Suprapubic skin (tissue), 4 donors: Measurements from ENCODE around the gene MTHFD2. TPM values are rescaled to one million over a fixed set of nuclear protein-coding genes. Genes with fewer than 3 reads are reported as not detected.
"Not testable (repeated sequence)": the region's sequence is repeated elsewhere in the genome, so short reads cannot be mapped to it uniquely, and the experiment has no call there.

Experiments used
- DNase-seq, 2 donors: peaks; one replicate each; pipeline ENCODE4 v3.0.0-alpha.2; 2019; ENCODE audit warnings: low spot score in 2 of 2
- H3K27ac ChIP-seq: fragments of 200-600 bp; sonication (generic); one replicate; pipeline ENCODE4 v1.5.1; 2019
- H3K27me3 ChIP-seq: fragments of 200-600 bp; sonication (generic); one replicate; pipeline ENCODE4 v1.5.1; 2019
- H3K36me3 ChIP-seq: fragments of 200-600 bp; sonication (generic); one replicate; pipeline ENCODE4 v1.5.1; 2019
- H3K4me1 ChIP-seq: fragments of 200-600 bp; sonication (generic); one replicate; pipeline ENCODE4 v1.5.1; 2019
- H3K4me3 ChIP-seq: fragments of 200-600 bp; sonication (generic); one replicate; pipeline ENCODE4 v1.5.1; 2019; ENCODE audit warnings: mild to moderate bottlenecking
- H3K9me3 ChIP-seq: fragments of 200-600 bp; sonication (generic); one replicate; pipeline ENCODE4 v1.5.1; 2019
- EP300 ChIP-seq: sonication (generic); formaldehyde crosslinking; IDR thresholded peaks from one replicate; pipeline ENCODE4 v1.6.1; 2017; ENCODE audit warnings: antibody characterized with exemption
- POLR2A ChIP-seq, 2 donors: fragments of 450-650 bp; IDR thresholded peaks; one replicate each; pipeline ENCODE4 v1.6.1; 2017; ENCODE audit warnings: antibody characterized with exemption in 2 of 2, mild to moderate bottlenecking in 2 of 2, moderate library complexity in 2 of 2
- POLR2AphosphoS5 ChIP-seq, 3 donors: sonication (generic); formaldehyde crosslinking; IDR thresholded peaks; one replicate each; pipeline ENCODE4 v1.6.1; 2017; ENCODE audit warnings: antibody characterized with exemption in 3 of 3
- WGBS: methylation state at CpG from one replicate; pipeline ENCODE4 v1.1.5; 2018; 5-methylcytosine and 5-hydroxymethylcytosine counted together
- total RNA-seq, 4 donors: library from RNA; depleted of rRNA; stranded (reverse); fragments of >200 nt; gene quantifications; one replicate each; pipeline ENCODE4 v1.1.0, GENCODE V29; 2016
- TF ChIP-seq, protein P1 (sequence below), 2 donors: fragments of 200-600 bp in 1 of 2; fragments of 450-650 bp in 1 of 2; sonication (generic) in 1 of 2; IDR thresholded peaks; one replicate each; pipeline ENCODE4 v1.5.1; 2016 to 2019; ENCODE audit warnings: antibody characterized with exemption in 2 of 2, mild to moderate bottlenecking in 1 of 2, moderate library complexity in 1 of 2

Gene MTHFD2
- total RNA-seq, 4 donors from 2014 or later, result 15.5 to 28.1 (median 17.5) TPM

- peaks cover 18% of the 10 kb centered on the region for H3K36me3 ChIP-seq
- WGBS, result 87% methylated on average over 3 of the region's 3 CpGs
- no peak overlapping the region for H3K4me3 ChIP-seq
- DNase-seq, result no peak
- H3K27ac ChIP-seq, result no peak overlapping the region
- H3K4me1 ChIP-seq, result peaks cover 40% of the 10 kb centered on the region
- H3K27me3 ChIP-seq, result no peaks in the 10 kb centered on the region
- no peaks in the 10 kb centered on the region for H3K9me3 ChIP-seq
- TF ChIP-seq, protein P1, sequence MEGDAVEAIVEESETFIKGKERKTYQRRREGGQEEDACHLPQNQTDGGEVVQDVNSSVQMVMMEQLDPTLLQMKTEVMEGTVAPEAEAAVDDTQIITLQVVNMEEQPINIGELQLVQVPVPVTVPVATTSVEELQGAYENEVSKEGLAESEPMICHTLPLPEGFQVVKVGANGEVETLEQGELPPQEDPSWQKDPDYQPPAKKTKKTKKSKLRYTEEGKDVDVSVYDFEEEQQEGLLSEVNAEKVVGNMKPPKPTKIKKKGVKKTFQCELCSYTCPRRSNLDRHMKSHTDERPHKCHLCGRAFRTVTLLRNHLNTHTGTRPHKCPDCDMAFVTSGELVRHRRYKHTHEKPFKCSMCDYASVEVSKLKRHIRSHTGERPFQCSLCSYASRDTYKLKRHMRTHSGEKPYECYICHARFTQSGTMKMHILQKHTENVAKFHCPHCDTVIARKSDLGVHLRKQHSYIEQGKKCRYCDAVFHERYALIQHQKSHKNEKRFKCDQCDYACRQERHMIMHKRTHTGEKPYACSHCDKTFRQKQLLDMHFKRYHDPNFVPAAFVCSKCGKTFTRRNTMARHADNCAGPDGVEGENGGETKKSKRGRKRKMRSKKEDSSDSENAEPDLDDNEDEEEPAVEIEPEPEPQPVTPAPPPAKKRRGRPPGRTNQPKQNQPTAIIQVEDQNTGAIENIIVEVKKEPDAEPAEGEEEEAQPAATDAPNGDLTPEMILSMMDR (IDR thresholded peaks at IDR 0.05), result no peak
- TF ChIP-seq POLR2AphosphoS5 (IDR thresholded peaks at IDR 0.05) (no peak), EP300 (no peak), POLR2A (IDR thresholded peaks at IDR 0.05) (no peak)
Measured at GRCh38 chr2:74204436-74204835, 6.0 kb downstream of the MTHFD2 start.

- H3K4me1 ChIP-seq, result peaks cover 35% of the 10 kb centered on the region
Measured at GRCh38 chr2:74205113-74205512, 6.7 kb downstream of the MTHFD2 start.

DNA sequence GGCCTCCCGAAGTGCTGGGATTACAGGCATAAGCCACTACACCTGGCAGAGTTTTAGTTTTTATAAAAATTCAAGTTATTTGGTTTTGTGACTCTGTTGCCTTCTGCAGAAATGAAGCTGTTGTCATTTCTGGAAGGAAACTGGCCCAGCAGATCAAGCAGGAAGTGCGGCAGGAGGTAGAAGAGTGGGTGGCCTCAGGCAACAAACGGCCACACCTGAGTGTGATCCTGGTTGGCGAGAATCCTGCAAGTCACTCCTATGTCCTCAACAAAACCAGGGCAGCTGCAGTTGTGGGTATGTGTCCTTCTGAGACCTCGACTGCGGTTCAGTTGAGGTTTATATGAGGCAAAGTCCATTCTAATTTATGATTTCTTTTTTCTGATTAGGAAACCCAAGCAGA, 7.2 kb downstream of the MTHFD2 start:
- Histone ChIP-seq H3K4me3 (no peak overlapping the region), H3K36me3 (peaks cover 23% of the 10 kb centered on the region), H3K27ac (no peak overlapping the region), H3K9me3 (no peaks in the 10 kb centered on the region), H3K4me1 (peaks cover 30% of the 10 kb centered on the region), H3K27me3 (no peaks in the 10 kb centered on the region)
- 40% methylated on average over 6 of the region's 6 CpGs for whole genome bisulfite sequencing
- no peak for DNase-seq
- TF ChIP-seq POLR2AphosphoS5 (IDR thresholded peaks at IDR 0.05) (no peak), POLR2A (IDR thresholded peaks at IDR 0.05) (no peak)

More at GRCh38 chr2:74205113-74205512, 6.7 kb downstream of the MTHFD2 start:
- no peak overlapping the region for H3K27ac ChIP-seq
- WGBS, result 97% methylated on average over 5 of the region's 5 CpGs
- no peak overlapping the region for H3K4me3 ChIP-seq
- peaks cover 22% of the 10 kb centered on the region for H3K36me3 ChIP-seq
- no peak for DNase-seq
- TF ChIP-seq EP300 (no peak), POLR2AphosphoS5 (IDR thresholded peaks at IDR 0.05) (no peak), POLR2A (IDR thresholded peaks at IDR 0.05) (no peak)
- TF ChIP-seq, protein P1 (IDR thresholded peaks at IDR 0.05), result no peak
- no peaks in the 10 kb centered on the region for H3K9me3 ChIP-seq
- no peaks in the 10 kb centered on the region for H3K27me3 ChIP-seq

DNA sequence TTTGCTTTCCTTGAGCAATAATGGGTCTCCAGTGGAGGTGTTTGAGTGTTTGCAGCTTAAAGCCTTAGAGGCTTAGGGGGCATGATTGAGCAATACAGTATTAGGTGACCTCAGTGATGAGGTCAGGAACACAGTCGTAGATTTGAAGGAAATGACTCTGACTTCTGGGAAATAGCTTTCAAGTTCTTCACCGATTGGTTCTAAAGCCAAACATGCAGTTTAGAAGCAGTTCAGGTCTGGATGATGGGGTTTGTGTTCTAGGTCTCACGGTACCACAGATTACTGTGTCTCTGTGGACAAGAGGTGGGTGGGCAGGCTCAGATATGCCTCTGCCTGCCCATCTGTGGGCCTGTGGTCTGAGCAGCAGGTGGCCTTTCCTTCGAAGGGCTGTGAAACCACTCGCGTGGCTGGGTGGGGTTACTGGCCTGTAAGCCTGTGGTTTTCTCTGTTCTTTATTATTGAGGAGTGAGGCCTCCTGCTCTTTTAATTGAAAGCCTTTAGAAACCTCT, 7.8 kb downstream of the MTHFD2 start:
- H3K4me3 ChIP-seq, result no peak overlapping the region
- H3K9me3 ChIP-seq, result no peaks in the 10 kb centered on the region
- no peaks in the 10 kb centered on the region for H3K27me3 ChIP-seq
- DNase-seq, result no peak
- H3K4me1 ChIP-seq, result peaks cover 30% of the 10 kb centered on the region
- WGBS, result 59% methylated on average over 6 of the region's 6 CpGs
- H3K27ac ChIP-seq, result no peak overlapping the region
- H3K36me3 ChIP-seq, result peaks cover 30% of the 10 kb centered on the region
- TF ChIP-seq POLR2AphosphoS5 (IDR thresholded peaks at IDR 0.05) (no peak), POLR2A (IDR thresholded peaks at IDR 0.05) (no peak), EP300 (no peak)
- TF ChIP-seq, protein P1 (IDR thresholded peaks at IDR 0.05), result no peak

DNA sequence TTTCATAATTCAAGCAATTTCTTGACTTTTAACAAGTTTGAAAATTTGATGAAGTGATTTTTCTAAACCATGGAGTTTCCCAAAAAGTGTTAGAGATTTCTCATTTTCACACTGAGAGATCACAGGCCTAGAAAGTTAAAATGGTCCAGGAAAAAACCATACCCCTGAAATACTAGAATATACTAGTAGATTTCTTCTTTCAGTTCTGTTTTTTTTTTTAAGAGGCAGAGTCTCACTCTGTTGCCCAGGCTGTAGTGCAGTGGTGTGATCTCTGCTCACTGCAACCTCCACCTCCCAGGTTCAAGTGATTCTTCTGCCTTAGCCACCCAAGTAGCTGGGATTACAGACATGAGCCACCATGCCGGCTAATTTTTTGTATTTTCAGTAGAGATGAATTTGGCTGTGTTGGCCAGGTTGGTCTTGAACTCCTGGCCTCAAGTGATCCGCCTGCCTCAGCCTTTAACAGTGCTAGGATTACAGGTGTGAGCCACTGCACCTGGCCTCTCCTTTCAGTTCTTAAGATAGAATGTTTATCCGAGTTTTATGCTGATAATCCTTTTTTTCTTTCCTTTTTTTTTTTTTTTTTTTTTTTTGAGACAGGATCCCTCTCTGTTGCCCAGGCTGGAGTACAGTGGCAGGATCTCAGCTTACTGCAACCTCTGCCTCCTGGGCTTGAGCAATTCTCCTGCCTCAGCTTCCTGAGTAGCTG, 14.4 kb downstream of the MTHFD2 start:
- peaks cover 60% of the 10 kb centered on the region for H3K36me3 ChIP-seq
- 83% methylated on average over 3 of the region's 3 CpGs for WGBS
- DNase-seq, result no peak

GRCh38 chr2:74215771-74216170, 17.4 kb downstream of the MTHFD2 start:
- 95% methylated on average over 6 of the region's 6 CpGs for WGBS
- not testable (repeated sequence) for H3K27ac ChIP-seq, H3K27me3 ChIP-seq, DNase-seq, H3K9me3 ChIP-seq, H3K4me3 ChIP-seq, H3K4me1 ChIP-seq
- peaks cover 39% of the 10 kb centered on the region for H3K36me3 ChIP-seq

More for the DNA sequence above, 14.4 kb downstream of the MTHFD2 start:
- TF ChIP-seq, protein P1 (IDR thresholded peaks at IDR 0.05), result no peak
- no peak for TF ChIP-seq EP300
- no peak for TF ChIP-seq POLR2AphosphoS5 (IDR thresholded peaks at IDR 0.05)
- no peak for TF ChIP-seq POLR2A (IDR thresholded peaks at IDR 0.05)
- H3K4me3 ChIP-seq, result no peak overlapping the region
- H3K27ac ChIP-seq, result no peak overlapping the region
- no peaks in the 10 kb centered on the region for H3K27me3 ChIP-seq
- H3K4me1 ChIP-seq, result no peaks in the 10 kb centered on the region
- H3K9me3 ChIP-seq, result no peaks in the 10 kb centered on the region
